HFFc6 (cell line): ENCODE data around the gene TXNIP. TPM values are rescaled to one million over a fixed set of nuclear protein-coding genes. Genes with fewer than 3 reads are reported as not detected.
A peak's percentile ranks its signal among the peaks of the same experiment; 100 is the strongest.

ENCODE experiments used
- DNase-seq: peaks from one replicate; pipeline ENCODE4 v3.0.0-alpha.2; 2018
- H3K27ac Mint-ChIP-seq: 2 replicates; pipeline ENCODE4 v1.8.0; 2020; ENCODE audit warnings: mild to moderate bottlenecking, mixed read lengths
- H3K27me3 Mint-ChIP-seq: 2 replicates; pipeline ENCODE4 v1.8.0; 2021; ENCODE audit warnings: mild to moderate bottlenecking, moderate library complexity, mixed read lengths; ENCODE audit not compliant: insufficient read depth
- H3K36me3 Mint-ChIP-seq: 2 replicates; pipeline ENCODE4 v1.8.0; 2021; ENCODE audit warnings: low read depth, mixed read lengths
- H3K4me1 Mint-ChIP-seq: 2 replicates; pipeline ENCODE4 v1.8.0; 2020; ENCODE audit warnings: low read depth, mixed read lengths
- H3K4me3 Mint-ChIP-seq: 2 replicates; pipeline ENCODE4 v1.8.0; 2020; ENCODE audit warnings: mild to moderate bottlenecking, moderate library complexity, mixed read lengths
- H3K9me3 Mint-ChIP-seq: 2 replicates; pipeline ENCODE4 v1.8.0; 2020; ENCODE audit warnings: mild to moderate bottlenecking, mixed read lengths
- total RNA-seq, 6 experiments: library from RNA; stranded (reverse); fragmentation: NEBNext Ultra II Directional; extraction: Animal tissue kit (Norgen Biotek cat#: 25700); gene quantifications; 2 replicates in 1 of 6; 3 replicates in 5 of 6; pipeline ENCODE4 v1.2.3, GENCODE V29; 2021
- TF ChIP-seq, protein P1 (sequence below): fragments of 200-600 bp; sonication (generic); IDR thresholded peaks from 2 replicates; pipeline ENCODE4 v1.5.0; 2021; ENCODE audit warnings: antibody characterized with exemption, mild to moderate bottlenecking

Gene TXNIP
- total RNA-seq, 6 experiments from 2014 or later = 49.2 to 78.0 (median 59.5) TPM

- Mint-ChIP-seq H3K36me3 (peaks cover 40% of the 10 kb centered on the region), H3K27ac (peak overlapping the region; percentile 91; the same call in 1 of the 2 replicates), H3K4me1 (peaks cover 50% of the 10 kb centered on the region), H3K27me3 (no peaks in the 10 kb centered on the region), H3K4me3 (peak overlapping the region; percentile 97), H3K9me3 (no peaks in the 10 kb centered on the region)
- TF ChIP-seq, protein P1, sequence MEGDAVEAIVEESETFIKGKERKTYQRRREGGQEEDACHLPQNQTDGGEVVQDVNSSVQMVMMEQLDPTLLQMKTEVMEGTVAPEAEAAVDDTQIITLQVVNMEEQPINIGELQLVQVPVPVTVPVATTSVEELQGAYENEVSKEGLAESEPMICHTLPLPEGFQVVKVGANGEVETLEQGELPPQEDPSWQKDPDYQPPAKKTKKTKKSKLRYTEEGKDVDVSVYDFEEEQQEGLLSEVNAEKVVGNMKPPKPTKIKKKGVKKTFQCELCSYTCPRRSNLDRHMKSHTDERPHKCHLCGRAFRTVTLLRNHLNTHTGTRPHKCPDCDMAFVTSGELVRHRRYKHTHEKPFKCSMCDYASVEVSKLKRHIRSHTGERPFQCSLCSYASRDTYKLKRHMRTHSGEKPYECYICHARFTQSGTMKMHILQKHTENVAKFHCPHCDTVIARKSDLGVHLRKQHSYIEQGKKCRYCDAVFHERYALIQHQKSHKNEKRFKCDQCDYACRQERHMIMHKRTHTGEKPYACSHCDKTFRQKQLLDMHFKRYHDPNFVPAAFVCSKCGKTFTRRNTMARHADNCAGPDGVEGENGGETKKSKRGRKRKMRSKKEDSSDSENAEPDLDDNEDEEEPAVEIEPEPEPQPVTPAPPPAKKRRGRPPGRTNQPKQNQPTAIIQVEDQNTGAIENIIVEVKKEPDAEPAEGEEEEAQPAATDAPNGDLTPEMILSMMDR = no peak
- DNase-seq = no peak
Measured at GRCh38 chr1:145994391-145995120, 1.8 kb downstream of the TXNIP start.

DNA sequence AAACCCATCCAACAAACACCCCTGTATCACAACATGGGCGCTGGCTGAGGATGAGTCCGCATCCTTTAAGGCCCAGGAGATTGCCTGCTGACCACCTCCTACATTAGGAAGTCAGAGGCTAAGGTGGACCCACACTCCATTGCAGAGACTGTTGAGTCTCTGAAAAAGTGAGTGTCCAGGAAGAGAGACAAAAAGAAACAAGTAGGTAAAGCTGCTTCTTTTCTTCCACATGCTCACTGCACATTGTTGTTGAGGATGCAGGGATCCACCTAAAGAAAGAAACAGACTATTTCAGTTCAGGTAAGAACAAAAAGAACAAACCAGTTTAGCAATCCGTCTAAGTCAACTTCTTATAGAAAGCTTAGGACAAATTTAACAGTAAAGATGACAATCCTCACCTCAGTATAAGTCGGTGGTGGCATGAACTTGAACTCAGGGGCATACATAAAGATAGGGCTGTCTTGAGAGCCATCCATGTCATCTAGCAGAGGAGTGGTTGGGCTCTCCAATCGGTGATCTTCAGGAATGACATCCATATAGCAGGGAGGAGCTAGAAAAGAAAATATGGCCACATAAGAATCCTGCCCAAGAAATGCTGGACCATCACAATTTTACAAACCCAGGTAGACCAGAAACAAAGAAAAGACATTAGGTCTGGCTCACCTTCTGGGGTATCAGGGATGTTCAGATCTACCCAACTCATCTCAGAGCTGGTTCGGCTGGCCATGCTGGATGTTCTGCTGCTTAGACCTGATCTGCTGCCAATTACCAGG lies 2.6 kb downstream of the TXNIP start:
- H3K4me1 Mint-ChIP-seq = peaks cover 47% of the 10 kb centered on the region
- no peak for DNase-seq
- H3K4me3 Mint-ChIP-seq = peak overlapping the region; percentile 97
- H3K9me3 Mint-ChIP-seq = no peaks in the 10 kb centered on the region
- H3K36me3 Mint-ChIP-seq = peaks cover 40% of the 10 kb centered on the region
- H3K27me3 Mint-ChIP-seq = no peaks in the 10 kb centered on the region
- TF ChIP-seq, protein P1 = no peak
- no peak overlapping the region for H3K27ac Mint-ChIP-seq

DNA sequence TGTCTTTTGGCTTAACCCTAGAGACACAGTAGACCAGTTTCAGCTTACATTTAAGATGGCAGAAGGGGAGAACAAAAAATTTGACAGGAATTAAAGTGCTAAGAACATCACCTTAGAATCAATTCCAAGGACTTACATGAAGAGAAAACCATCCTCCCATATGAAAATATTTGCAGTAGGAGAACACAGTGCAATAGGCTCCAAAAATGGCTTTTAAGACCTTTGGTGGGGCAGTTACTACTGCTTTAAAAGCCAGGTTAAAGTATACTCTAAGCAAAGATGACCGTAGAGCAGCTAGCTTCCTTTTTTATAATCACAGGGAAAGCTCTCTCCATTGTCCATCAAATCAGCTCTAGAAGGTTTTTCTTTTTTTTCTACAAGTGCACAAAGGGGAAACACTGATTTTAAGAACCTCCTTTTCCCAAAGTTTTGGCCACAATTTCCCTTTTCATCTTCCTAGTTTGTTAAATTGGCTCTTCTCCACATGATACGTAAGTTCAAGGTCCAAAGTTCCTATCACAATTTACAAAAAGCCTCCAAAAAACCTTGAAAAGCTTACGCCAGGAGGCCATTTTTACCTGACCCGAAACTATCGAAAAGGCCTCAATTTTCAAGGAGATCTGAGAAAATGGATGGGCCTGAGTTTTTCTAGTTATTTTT lies 3.3 kb downstream of the TXNIP start:
- Mint-ChIP-seq H3K27me3 (no peaks in the 10 kb centered on the region), H3K4me1 (peaks cover 46% of the 10 kb centered on the region), H3K4me3 (peak overlapping the region; percentile 7; the same call in 1 of the 2 replicates), H3K36me3 (peaks cover 40% of the 10 kb centered on the region), H3K27ac (no peak overlapping the region), H3K9me3 (no peaks in the 10 kb centered on the region)
- TF ChIP-seq, protein P1 = no peak
- no peak for DNase-seq

DNA sequence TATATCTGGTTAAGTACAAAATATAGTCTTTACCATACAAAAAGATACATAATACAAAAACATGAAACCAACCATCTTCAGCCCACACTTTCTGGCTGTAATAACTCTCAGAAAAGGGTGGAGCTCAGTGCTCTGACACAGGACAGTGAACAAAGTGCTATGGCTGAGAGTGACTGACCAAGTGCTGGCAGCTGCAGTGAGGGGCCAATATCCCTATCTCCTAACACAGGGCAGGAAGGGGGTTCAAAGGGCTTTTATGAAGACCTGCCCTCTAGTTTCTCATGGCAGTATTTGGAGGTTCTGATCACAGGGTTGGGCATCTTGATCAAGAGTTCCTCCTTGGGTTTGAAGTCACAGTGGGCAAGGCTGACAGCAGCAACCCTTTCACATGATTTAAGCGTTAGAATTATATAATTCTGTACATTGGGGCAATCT lies 3.9 kb downstream of the TXNIP start:
- Mint-ChIP-seq H3K4me1 (peaks cover 40% of the 10 kb centered on the region), H3K27ac (no peak overlapping the region), H3K27me3 (no peaks in the 10 kb centered on the region), H3K9me3 (no peaks in the 10 kb centered on the region), H3K36me3 (peaks cover 40% of the 10 kb centered on the region), H3K4me3 (peak overlapping the region; percentile 7; the same call in 1 of the 2 replicates)
- TF ChIP-seq, protein P1 = no peak
- DNase-seq = no peak

DNA sequence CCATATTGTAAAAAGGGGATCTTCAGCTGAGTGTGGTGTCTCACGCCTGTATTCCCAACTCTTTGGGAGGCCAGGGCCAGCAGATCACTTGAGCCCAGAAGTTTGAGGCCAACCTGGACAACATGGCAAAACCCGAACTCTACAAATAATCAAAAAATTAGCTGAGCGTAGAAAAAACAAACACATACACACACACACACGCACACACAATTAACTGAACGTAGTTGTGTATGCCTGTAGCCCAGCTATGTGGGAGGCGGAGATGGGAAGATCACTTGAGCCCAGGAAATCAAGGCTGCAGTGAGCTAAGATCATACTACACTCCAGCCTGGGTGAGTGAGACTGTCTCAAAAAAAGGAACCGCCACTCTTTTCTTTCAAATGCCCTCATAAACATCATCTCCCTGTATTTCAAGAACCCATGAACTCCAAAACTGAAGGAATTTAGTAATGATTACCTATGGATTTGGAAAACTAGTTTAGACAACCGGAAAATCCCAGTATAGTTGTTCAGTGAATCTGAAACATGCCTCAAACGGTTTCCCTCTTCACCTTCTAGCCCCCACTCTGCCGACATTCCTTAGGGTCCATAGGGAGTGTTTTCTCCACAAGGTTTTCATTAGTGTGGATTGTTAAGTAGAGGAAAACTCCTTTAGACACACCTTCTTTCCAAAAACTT lies 4.5 kb downstream of the TXNIP start:
- no peak for DNase-seq
- peaks cover 40% of the 10 kb centered on the region for H3K36me3 Mint-ChIP-seq
- H3K27me3 Mint-ChIP-seq = no peaks in the 10 kb centered on the region
- H3K9me3 Mint-ChIP-seq = no peaks in the 10 kb centered on the region
- TF ChIP-seq, protein P1 = no peak
- H3K27ac Mint-ChIP-seq = peak overlapping the region; percentile 1; the same call in 1 of the 2 replicates
- no peak overlapping the region for H3K4me3 Mint-ChIP-seq
- peaks cover 33% of the 10 kb centered on the region for H3K4me1 Mint-ChIP-seq
